ENCODE data around the gene PACRG.
"Not testable (repeated sequence)": the region's sequence is repeated elsewhere in the genome, so short reads cannot be mapped to it uniquely, and the experiment has no call there.

The PACRG gene

DNA sequence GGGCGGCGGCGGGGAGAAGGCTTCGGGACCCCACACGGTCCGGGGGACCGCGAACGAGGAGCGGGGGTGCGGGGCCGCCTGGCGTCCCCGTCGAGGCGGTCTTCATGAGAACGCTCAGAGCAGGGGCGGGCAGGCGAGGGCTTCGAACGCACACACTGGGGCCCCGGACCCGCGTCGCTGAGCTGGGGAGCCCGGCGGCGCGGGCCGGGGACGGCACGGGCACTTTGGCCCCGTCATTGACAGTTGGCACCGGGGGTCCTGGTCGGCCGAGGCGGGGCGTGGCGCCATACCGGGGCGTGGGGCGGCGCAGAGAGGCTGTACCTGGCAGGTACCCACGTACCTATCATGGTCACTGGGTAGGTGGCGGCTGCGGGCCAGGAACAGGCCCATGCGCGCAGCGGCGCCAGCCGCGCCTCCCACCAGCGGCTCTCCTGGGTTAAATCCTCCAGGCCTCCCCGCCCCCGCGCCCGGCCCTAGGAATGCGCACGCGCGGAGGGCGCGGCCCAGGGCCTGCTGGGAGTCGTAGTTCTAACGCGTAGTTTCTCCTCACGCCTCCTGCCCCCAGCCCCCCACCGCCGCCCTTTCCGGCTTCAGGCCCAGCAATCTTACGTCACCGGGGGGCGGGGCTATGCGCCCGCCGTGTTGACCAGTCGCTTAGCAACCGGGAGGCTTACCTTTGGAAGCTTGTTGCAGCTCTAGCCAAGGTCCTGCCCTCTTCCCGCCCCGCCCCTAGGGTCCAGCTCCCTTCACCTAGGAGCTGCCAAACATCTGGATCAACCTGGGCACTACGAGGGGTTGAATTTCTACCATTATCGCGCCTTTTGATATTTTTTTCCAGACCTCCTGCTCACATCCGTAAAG lies at the start of gene PACRG, which contains the start of gene PRKN:
Gene PACRG (plus strand): TSS at position 653 of the 861 bp plus-strand sequence.
Gene PRKN (minus strand): TSS at position 445 of the 861 bp plus-strand sequence.
- peak; percentile 99 for DNase-seq (ENCODE audit: low read depth)
- H3K4me3 ChIP-seq (ENCODE audit: low read length), result peak within 1 kb of the TSS; percentile 57
- TF ChIP-seq, protein P1, sequence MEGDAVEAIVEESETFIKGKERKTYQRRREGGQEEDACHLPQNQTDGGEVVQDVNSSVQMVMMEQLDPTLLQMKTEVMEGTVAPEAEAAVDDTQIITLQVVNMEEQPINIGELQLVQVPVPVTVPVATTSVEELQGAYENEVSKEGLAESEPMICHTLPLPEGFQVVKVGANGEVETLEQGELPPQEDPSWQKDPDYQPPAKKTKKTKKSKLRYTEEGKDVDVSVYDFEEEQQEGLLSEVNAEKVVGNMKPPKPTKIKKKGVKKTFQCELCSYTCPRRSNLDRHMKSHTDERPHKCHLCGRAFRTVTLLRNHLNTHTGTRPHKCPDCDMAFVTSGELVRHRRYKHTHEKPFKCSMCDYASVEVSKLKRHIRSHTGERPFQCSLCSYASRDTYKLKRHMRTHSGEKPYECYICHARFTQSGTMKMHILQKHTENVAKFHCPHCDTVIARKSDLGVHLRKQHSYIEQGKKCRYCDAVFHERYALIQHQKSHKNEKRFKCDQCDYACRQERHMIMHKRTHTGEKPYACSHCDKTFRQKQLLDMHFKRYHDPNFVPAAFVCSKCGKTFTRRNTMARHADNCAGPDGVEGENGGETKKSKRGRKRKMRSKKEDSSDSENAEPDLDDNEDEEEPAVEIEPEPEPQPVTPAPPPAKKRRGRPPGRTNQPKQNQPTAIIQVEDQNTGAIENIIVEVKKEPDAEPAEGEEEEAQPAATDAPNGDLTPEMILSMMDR (IDR thresholded peaks at IDR 0.05; ENCODE audit: insufficient read depth, low read depth, low read length, missing control alignments), result no peak

DNA sequence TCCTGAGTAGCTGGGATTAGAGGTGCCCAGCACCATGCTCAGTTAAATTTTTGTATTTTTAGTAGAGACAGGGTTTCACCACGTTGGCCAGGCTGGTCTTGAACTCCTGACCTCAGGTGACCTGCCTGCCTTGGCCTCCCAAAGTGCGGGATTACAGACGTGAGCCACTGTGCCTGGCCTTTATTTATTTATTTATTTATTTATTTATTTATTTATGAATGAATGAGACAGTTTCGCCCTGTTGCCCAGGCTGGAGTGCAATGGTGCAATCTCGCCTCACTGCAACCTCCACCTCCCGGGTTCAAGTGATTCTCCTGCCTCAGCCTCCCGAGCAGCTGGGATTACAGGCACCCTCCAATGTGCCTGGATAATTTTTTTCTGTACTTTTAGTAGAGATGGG lies 48.9 kb upstream of the PACRG start:
- DNase-seq (ENCODE audit: low read depth), result not testable (repeated sequence)

DNA sequence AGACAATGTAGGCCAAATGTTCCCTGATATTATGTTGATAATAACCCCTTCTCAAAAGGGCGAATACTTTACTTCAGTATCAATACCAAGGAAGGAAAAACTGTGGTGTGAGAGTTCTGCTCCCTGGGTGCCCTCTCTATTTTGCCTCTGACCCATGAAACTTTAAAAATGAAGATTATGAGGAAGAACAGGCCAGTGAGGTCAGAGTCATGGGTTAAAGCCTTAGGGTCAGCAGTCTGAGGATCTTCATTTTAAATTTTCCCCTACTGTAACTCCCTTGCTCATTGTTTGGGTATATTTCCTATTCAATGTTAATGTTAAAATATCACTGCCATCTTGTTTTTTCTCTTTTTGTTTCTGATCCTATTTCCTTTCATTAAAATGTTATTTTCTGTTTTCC lies 48.1 kb upstream of the PACRG start:
- TF ChIP-seq, protein P1 (IDR thresholded peaks at IDR 0.05; ENCODE audit: insufficient read depth, low read depth, low read length, missing control alignments), result no peak
- DNase-seq (ENCODE audit: low read depth), result no peak
- H3K4me3 ChIP-seq (ENCODE audit: low read length), result no peak overlapping the region

More for the DNA sequence above, 48.9 kb upstream of the PACRG start:
- H3K4me3 ChIP-seq (ENCODE audit: low read length), result not testable (repeated sequence)

DNA sequence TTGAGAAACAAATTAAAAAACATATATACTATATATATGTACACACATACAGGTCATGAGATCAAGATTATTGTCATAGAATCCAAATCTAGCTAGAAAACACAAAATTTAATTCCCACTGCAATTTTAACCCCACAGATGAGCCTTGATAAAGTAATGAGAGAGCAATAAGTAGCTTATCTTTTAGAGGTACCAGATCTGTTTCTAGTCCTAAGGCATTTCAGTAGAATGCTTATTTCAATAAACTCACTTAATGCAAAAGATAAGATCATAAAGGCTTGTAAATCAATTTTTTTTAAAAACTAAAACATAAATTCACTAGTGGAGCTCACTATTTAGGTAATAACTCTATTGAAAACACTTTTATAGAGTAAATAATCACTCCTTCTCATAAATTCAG lies 47.4 kb upstream of the PACRG start:
- no peak for DNase-seq (ENCODE audit: low read depth)
- TF ChIP-seq, protein P1 (IDR thresholded peaks at IDR 0.05; ENCODE audit: insufficient read depth, low read depth, low read length, missing control alignments), result no peak
- no peak overlapping the region for H3K4me3 ChIP-seq (ENCODE audit: low read length)

DNA sequence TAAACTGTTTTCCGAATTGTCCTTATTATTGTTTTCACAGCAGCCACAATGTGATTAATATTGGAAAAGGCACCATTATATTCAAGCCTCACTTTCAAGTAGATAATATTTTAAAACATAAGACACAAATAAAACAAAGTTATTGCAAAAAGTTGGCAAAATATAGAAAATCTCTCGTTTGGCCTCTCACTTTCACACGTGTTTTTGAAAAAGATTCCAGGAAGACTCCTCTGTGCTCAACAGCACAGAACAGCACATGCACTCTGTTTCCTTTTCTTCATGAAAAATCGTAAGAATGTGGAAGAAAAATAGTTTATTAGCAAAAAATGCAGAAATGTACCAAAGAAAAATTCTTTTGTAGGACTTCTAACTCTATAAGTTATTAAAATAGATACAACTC lies 46.9 kb upstream of the PACRG start:
- no peak for DNase-seq (ENCODE audit: low read depth)
- TF ChIP-seq, protein P1 (IDR thresholded peaks at IDR 0.05; ENCODE audit: insufficient read depth, low read depth, low read length, missing control alignments), result no peak
- no peak overlapping the region for H3K4me3 ChIP-seq (ENCODE audit: low read length)

DNA sequence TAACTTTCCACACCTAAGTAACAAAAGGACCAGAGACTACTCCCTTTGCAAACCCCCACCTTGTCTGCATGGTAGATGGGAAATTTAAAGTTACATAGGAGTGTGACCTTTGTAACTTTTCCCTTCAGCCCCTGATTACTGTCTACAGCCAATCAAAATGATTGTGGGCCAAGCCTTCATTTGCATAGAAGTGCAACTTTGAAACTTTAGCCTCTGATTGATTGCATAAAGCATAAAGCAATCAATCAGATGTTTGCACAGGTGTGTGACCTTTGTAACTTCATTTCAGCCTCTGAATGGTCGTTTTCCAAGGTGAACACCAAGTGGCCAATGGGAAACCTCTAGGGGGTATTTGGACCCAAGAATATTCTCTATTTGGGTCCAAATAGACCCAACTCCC lies 46.3 kb upstream of the PACRG start:
- no peak for DNase-seq (ENCODE audit: low read depth)
- TF ChIP-seq, protein P1 (IDR thresholded peaks at IDR 0.05; ENCODE audit: insufficient read depth, low read depth, low read length, missing control alignments), result no peak
- no peak overlapping the region for H3K4me3 ChIP-seq (ENCODE audit: low read length)

DNA sequence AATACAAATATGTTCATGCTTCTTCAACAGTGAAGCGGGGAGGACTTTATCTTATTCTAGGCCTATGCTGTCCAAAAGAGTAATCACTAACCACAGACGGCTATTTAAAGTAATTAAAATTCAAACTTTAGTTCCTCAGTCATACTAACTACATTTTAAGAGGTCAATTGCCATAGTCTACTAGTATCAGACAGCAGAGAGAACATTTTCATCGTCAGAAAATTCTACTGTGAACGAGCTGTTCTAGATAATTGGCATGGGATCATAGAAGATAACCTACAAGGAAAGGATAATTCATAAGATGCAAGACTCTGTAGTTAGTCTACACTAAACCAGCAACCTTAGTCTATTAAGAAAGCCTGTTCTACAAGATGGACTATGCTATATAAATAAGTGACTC lies 44.6 kb upstream of the PACRG start:
- H3K4me3 ChIP-seq (ENCODE audit: low read length), result no peak overlapping the region
- peak; percentile 25 for DNase-seq (ENCODE audit: low read depth)
- TF ChIP-seq, protein P1 (IDR thresholded peaks at IDR 0.05; ENCODE audit: insufficient read depth, low read depth, low read length, missing control alignments), result no peak
